ENCODE results near the gene FBXL15.
A peak's percentile ranks its signal among the peaks of the same experiment; 100 is the strongest.

The FBXL15 gene

DNA sequence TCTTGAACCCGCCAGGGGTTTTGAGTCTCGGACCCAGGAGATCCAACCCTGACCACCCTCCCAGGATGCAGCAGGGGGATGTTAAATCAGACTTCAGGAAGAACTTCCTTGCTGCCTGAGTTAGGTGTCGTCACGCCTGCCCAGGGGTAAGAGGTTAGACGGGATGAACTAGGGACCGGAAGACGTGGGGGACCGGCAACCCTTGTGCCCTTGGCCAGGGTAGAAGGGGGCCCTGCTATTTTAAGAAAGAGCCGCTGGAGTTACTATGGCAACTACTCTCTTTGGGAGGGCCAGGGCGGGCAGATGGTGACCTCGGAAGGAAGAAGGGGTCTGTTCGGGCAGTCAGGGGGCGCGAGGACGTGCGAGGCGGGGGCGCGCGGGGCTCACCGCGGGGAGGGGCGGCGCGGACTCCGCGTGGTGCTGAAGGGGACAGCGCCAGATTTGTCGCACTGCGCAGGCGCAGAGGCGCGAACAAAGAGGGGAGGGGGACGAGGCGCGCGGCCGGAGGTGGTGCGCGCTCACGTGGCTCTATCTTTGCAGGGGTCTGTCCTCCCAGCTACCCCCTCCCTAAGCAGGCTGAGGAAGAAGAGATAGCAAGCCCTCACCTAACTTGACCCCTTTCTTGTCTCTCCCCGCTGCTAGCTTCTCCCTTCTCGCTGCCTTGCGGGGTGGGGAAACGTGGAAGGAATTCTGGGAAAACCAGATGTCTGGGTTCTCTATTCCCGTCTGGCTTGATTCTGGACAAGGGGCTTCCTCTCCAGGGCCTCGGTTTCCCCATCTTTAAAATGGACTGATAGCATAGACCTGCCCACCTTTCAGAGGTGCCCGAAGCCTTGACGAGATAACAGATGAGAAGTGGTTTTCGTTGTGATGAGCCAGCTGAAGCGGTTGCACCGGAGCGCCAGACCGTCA lies 1.1 kb upstream of the FBXL15 start:
- Histone ChIP-seq H3K4me2 (peak overlapping the region; percentile 87), H3K27ac (no peak overlapping the region), H3K4me1 (ENCODE audit: low read depth, poor library complexity, severe bottlenecking) (peaks cover 17% of the 10 kb centered on the region), H3K9ac (no peak overlapping the region), H3K36me3 (ENCODE audit: insufficient read depth) (no peaks in the 10 kb centered on the region), H3K4me3 (IDR thresholded peaks at IDR 0.05; ENCODE audit: insufficient read depth, low read depth, low read length) (no peak overlapping the region), H4K20me1 (ENCODE audit: insufficient read depth) (no peaks in the 10 kb centered on the region), H3K27me3 (ENCODE audit: insufficient read depth, low read depth) (peaks cover 30% of the 10 kb centered on the region), H2AFZ (ENCODE audit: low read depth) (peak overlapping the region; percentile 77), H3K79me2 (ENCODE audit: insufficient read depth, low read depth) (no peaks in the 10 kb centered on the region)
- TF ChIP-seq, protein P1, sequence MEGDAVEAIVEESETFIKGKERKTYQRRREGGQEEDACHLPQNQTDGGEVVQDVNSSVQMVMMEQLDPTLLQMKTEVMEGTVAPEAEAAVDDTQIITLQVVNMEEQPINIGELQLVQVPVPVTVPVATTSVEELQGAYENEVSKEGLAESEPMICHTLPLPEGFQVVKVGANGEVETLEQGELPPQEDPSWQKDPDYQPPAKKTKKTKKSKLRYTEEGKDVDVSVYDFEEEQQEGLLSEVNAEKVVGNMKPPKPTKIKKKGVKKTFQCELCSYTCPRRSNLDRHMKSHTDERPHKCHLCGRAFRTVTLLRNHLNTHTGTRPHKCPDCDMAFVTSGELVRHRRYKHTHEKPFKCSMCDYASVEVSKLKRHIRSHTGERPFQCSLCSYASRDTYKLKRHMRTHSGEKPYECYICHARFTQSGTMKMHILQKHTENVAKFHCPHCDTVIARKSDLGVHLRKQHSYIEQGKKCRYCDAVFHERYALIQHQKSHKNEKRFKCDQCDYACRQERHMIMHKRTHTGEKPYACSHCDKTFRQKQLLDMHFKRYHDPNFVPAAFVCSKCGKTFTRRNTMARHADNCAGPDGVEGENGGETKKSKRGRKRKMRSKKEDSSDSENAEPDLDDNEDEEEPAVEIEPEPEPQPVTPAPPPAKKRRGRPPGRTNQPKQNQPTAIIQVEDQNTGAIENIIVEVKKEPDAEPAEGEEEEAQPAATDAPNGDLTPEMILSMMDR (conservative IDR thresholded peaks at IDR 0.05; ENCODE audit: low read depth, low read length) = no peak

DNA sequence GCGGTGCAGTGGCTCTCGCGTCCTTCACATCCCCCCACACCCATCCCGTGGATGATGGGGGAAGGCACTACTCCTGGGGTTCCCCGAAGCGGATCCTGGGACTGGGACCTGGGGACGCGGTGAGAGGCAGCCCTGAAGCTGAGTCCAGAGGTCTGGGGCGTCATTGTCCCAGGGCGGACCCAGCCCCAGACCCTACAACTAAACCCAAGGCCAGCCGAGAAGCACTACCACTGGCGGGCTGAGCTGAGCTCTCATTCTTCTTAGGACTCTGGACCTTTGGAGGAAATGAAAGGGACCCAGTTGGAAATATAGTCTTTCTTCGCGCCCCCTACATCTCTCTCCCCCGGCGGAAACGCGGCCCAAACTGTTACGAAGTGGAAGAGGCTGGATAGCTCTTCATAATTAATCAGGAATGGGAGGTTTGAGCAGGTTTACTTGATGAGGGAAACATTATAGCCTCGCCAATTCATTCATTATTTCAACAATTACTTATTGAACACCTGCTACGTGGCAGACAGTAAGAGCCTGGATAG lies 389 bp upstream of the FBXL15 start:
- no peak overlapping the region for H3K4me3 ChIP-seq (IDR thresholded peaks at IDR 0.05; ENCODE audit: insufficient read depth, low read depth, low read length)
- H3K36me3 ChIP-seq (ENCODE audit: insufficient read depth) = no peaks in the 10 kb centered on the region
- peaks cover 23% of the 10 kb centered on the region for H3K27me3 ChIP-seq (ENCODE audit: insufficient read depth, low read depth)
- no peak overlapping the region for H3K9ac ChIP-seq
- no peak overlapping the region for H3K27ac ChIP-seq
- TF ChIP-seq, protein P1 (conservative IDR thresholded peaks at IDR 0.05; ENCODE audit: low read depth, low read length) = no peak
- peak overlapping the region; percentile 87 for H3K4me2 ChIP-seq
- H3K4me1 ChIP-seq (ENCODE audit: low read depth, poor library complexity, severe bottlenecking) = peaks cover 17% of the 10 kb centered on the region
- H2AFZ ChIP-seq (ENCODE audit: low read depth) = peak overlapping the region; percentile 77
- no peaks in the 10 kb centered on the region for H4K20me1 ChIP-seq (ENCODE audit: insufficient read depth)
- no peaks in the 10 kb centered on the region for H3K79me2 ChIP-seq (ENCODE audit: insufficient read depth, low read depth)

DNA sequence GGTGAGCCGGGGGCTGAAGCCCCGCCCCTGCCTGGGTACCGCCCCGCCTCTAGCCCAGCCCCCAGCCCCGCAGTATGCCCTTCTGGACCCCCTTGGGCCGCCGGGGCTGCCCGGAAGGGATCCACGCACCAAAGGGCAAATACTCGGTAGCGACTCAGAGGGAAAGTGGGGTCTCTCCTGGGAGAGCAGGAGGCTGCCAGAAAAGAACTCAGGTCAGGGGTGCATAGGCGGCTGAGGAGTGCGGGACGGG lies 796 bp downstream of the FBXL15 start:
- peak overlapping the region; percentile 77 for H2AFZ ChIP-seq (ENCODE audit: low read depth)
- no peak overlapping the region for H3K27ac ChIP-seq
- no peaks in the 10 kb centered on the region for H4K20me1 ChIP-seq (ENCODE audit: insufficient read depth)
- no peaks in the 10 kb centered on the region for H3K36me3 ChIP-seq (ENCODE audit: insufficient read depth)
- H3K27me3 ChIP-seq (ENCODE audit: insufficient read depth, low read depth) = peaks cover 11% of the 10 kb centered on the region; the same call in 1 of the 2 replicates
- H3K79me2 ChIP-seq (ENCODE audit: insufficient read depth, low read depth) = no peaks in the 10 kb centered on the region
- H3K4me2 ChIP-seq = peak overlapping the region; percentile 76
- H3K4me1 ChIP-seq (ENCODE audit: low read depth, poor library complexity, severe bottlenecking) = peaks cover 17% of the 10 kb centered on the region
- peak overlapping the region; percentile 12 for H3K4me3 ChIP-seq (IDR thresholded peaks at IDR 0.05; ENCODE audit: insufficient read depth, low read depth, low read length)
- TF ChIP-seq, protein P1 (conservative IDR thresholded peaks at IDR 0.05; ENCODE audit: low read depth, low read length) = no peak
- H3K9ac ChIP-seq = peak overlapping the region; percentile 53; the same call in 1 of the 2 replicates

DNA sequence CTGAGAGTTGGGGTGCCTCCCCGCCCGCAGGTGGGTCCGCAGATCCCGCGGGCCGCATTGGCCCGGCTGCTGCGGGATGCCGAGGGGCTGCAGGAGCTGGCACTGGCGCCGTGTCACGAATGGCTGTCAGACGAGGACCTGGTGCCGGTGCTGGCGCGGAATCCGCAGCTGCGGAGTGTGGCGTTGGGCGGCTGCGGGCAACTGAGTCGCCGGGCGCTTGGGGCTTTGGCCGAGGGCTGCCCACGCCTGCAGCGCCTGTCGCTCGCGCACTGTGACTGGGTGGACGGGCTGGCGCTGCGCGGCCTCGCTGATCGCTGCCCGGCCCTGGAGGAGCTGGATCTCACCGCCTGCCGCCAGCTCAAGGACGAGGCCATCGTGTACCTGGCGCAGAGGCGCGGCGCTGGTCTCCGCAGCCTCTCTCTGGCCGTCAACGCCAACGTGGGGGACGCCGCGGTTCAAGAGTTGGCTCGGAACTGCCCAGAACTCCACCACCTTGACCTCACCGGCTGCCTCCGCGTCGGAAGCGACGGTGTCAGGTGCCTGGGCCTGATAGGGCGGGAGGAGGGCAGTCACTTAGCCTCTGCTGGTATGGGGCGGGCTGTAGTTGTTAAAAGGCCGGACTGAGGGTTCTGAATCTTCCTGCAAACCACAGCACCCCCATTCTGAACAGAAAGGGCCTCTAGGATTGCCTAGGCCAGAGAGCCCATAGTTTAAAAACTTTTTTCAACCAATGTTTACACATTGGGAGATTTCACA lies 1.3 kb downstream of the FBXL15 start:
- H3K27ac ChIP-seq = no peak overlapping the region
- no peaks in the 10 kb centered on the region for H3K36me3 ChIP-seq (ENCODE audit: insufficient read depth)
- no peaks in the 10 kb centered on the region for H3K79me2 ChIP-seq (ENCODE audit: insufficient read depth, low read depth)
- H2AFZ ChIP-seq (ENCODE audit: low read depth) = peak overlapping the region; percentile 77
- H3K27me3 ChIP-seq (ENCODE audit: insufficient read depth, low read depth) = peaks cover 8% of the 10 kb centered on the region; the same call in 1 of the 2 replicates
- TF ChIP-seq, protein P1 (conservative IDR thresholded peaks at IDR 0.05; ENCODE audit: low read depth, low read length) = no peak
- H3K4me2 ChIP-seq = peak overlapping the region; percentile 76
- peaks cover 17% of the 10 kb centered on the region for H3K4me1 ChIP-seq (ENCODE audit: low read depth, poor library complexity, severe bottlenecking)
- no peaks in the 10 kb centered on the region for H4K20me1 ChIP-seq (ENCODE audit: insufficient read depth)
- peak overlapping the region; percentile 12 for H3K4me3 ChIP-seq (IDR thresholded peaks at IDR 0.05; ENCODE audit: insufficient read depth, low read depth, low read length)
- H3K9ac ChIP-seq = peak overlapping the region; percentile 53; the same call in 1 of the 2 replicates

Measured in KMS-11 (cell line).